ENCODE data around the gene PRPF8. TPM values are rescaled to one million over a fixed set of nuclear protein-coding genes. Genes with fewer than 3 reads are reported as not detected.

PRPF8 gene
- total and polyA plus RNA-seq, 8 donors = 33.6 to 252 (median 147) TPM

- H3K36me3 ChIP-seq = peaks cover 18 to 29% (median 26%) of the 10 kb centered on the region in 4 donors
- intact Hi-C loops (cut with DNase I; ENCODE audit: low total_unique reads) = no loop called here
- H3K27ac ChIP-seq = peak overlapping the region; percentile 99 to 100 (median 100)
- H3K9me3 ChIP-seq = no peaks in the 10 kb centered on the region
- no peaks in the 10 kb centered on the region for H3K27me3 ChIP-seq
- 9 to 13% (median 12%) methylated on average over 11 of the region's 11 CpGs for WGBS, 5 donors
- H3K4me3 ChIP-seq = peak overlapping the region; percentile 81 to 100 (median 91)
- peaks cover 48 to 81% (median 67%) of the 10 kb centered on the region in 4 donors for H3K4me1 ChIP-seq
- DNase-seq = peak; percentile 54 to 85
- TF ChIP-seq POLR2AphosphoS5 (IDR thresholded peaks at IDR 0.05) (peak in 1 of 3 donors; percentile 3), CTCF (IDR thresholded peaks at IDR 0.05) (peak in 3 of 7 experiments; percentile 21 to 51 (median 30)), EP300 (IDR thresholded peaks at IDR 0.05) (no peak)
These were observed 29.3 kb upstream of the PRPF8 start for GRCh38 chr17:1713878-1714426.

- Histone ChIP-seq H3K4me3 (peak overlapping the region in 3 of 4 donors; percentile 81 to 100 (median 89)), H3K27me3 (no peaks in the 10 kb centered on the region), H3K4me1 (peaks cover 45 to 81% (median 62%) of the 10 kb centered on the region in 4 donors), H3K36me3 (peaks cover 18 to 29% (median 26%) of the 10 kb centered on the region in 4 donors), H3K27ac (peak overlapping the region; percentile 99 to 100 (median 100)), H3K9me3 (no peaks in the 10 kb centered on the region)
- TF ChIP-seq EP300 (IDR thresholded peaks at IDR 0.05) (no peak), POLR2A (IDR thresholded peaks at IDR 0.05) (no peak), CTCF (IDR thresholded peaks at IDR 0.05) (no peak), POLR2AphosphoS5 (IDR thresholded peaks at IDR 0.05) (no peak)
- intact Hi-C loops (cut with DNase I; ENCODE audit: low total_unique reads) = no loop called here
- WGBS, 5 donors = 62 to 72% (median 67%) methylated on average over 10 of the region's 10 CpGs
- peak in 1 of 2 donors; percentile 3 for DNase-seq
These were observed 28.7 kb upstream of the PRPF8 start for GRCh38 chr17:1713160-1713877.

GRCh38 chr17:1712271-1712670 is 27.6 kb upstream of the PRPF8 start:
- peak in 1 of 2 donors; percentile 3 for DNase-seq
- no peaks in the 10 kb centered on the region for H3K9me3 ChIP-seq
- peaks cover 37 to 71% (median 53%) of the 10 kb centered on the region in 4 donors for H3K4me1 ChIP-seq
- 84 to 89% (median 86%) methylated on average over 8 of the region's 8 CpGs for WGBS, 5 donors
- H3K4me3 ChIP-seq = peak overlapping the region in 2 of 4 donors; percentile 23 to 89
- intact Hi-C loops (cut with DNase I; ENCODE audit: low total_unique reads) = no loop called here
- H3K27ac ChIP-seq = peak overlapping the region in 4 of 5 donors; percentile 25 to 100 (median 100)
- TF ChIP-seq EP300 (IDR thresholded peaks at IDR 0.05) (no peak), POLR2A (IDR thresholded peaks at IDR 0.05) (no peak), CTCF (IDR thresholded peaks at IDR 0.05) (no peak), POLR2AphosphoS5 (IDR thresholded peaks at IDR 0.05) (no peak)
- H3K36me3 ChIP-seq = peaks cover 18 to 36% (median 30%) of the 10 kb centered on the region in 4 donors
- no peaks in the 10 kb centered on the region for H3K27me3 ChIP-seq

- no peak for DNase-seq
- intact Hi-C loops (cut with DNase I; ENCODE audit: low total_unique reads) = no loop called here
- Histone ChIP-seq H3K4me1 (peaks cover 37 to 70% (median 53%) of the 10 kb centered on the region in 4 donors), H3K27me3 (no peaks in the 10 kb centered on the region), H3K9me3 (no peaks in the 10 kb centered on the region), H3K27ac (peak overlapping the region in 3 of 5 donors; percentile 83 to 100 (median 86)), H3K36me3 (peaks cover 18 to 38% (median 30%) of the 10 kb centered on the region in 4 donors), H3K4me3 (no peak overlapping the region)
- TF ChIP-seq POLR2AphosphoS5 (IDR thresholded peaks at IDR 0.05) = no peak
- TF ChIP-seq CTCF (IDR thresholded peaks at IDR 0.05) = no peak
- no peak for TF ChIP-seq EP300 (IDR thresholded peaks at IDR 0.05)
- no peak for TF ChIP-seq POLR2A (IDR thresholded peaks at IDR 0.05)
- 68 to 81% (median 75%) methylated on average over 4 of the region's 4 CpGs for WGBS, 5 donors
These were observed 27.1 kb upstream of the PRPF8 start for GRCh38 chr17:1711804-1712203.
